Body of pancreas (tissue), 4 donors: ENCODE measurements around the gene SMPDL3B. TPM values are rescaled to one million over a fixed set of nuclear protein-coding genes. Genes with fewer than 3 reads are reported as not detected.

ENCODE experiments used
- ATAC-seq: fragments of 150-250 bp; one replicate; pipeline ENCODE4 v1.9.1; 2016
- DNase-seq, 4 donors: peaks; one replicate each; pipeline ENCODE4 v3.0.0-alpha.2; 2019
- H3K27ac ChIP-seq, 4 donors: fragments of 200-600 bp; sonication (generic); 1 replicate in 3 of 4; 2 replicates in 1 of 4; pipeline versions ENCODE4 v1.5.1 to v1.6.1; 2016 to 2019; ENCODE audit warnings: mild to moderate bottlenecking in 1 of 4, mixed read lengths in 1 of 4, moderate library complexity in 1 of 4
- H3K27me3 ChIP-seq, 2 donors: fragments of 200-600 bp; sonication (generic); one replicate each; pipeline ENCODE4 v1.6.0; 2016; ENCODE audit warnings: mild to moderate bottlenecking in 1 of 2
- H3K36me3 ChIP-seq, 2 donors: fragments of 200-600 bp; sonication (generic); replicated peaks in 1 of 2; 2 replicates each; pipeline ENCODE4 v1.5.1; 2016; ENCODE audit warnings: low read depth in 2 of 2; ENCODE audit not compliant: insufficient read depth in 1 of 2
- H3K4me1 ChIP-seq: fragments of 200-600 bp; sonication (generic); one replicate; pipeline ENCODE4 v1.6.0; 2016
- H3K4me3 ChIP-seq, 2 donors: fragments of 200-600 bp; sonication (generic); 1 replicate in 1 of 2; 2 replicates in 1 of 2; pipeline ENCODE4 v1.5.1; 2016 to 2019
- H3K9me3 ChIP-seq, 3 donors: fragments of 200-600 bp; sonication (generic); 1 replicate in 2 of 3; 2 replicates in 1 of 3; pipeline ENCODE4 v1.5.1; 2016
- POLR2A ChIP-seq, 3 donors: fragments of 450-650 bp; IDR thresholded peaks; one replicate each; pipeline ENCODE4 v1.6.1; 2016; ENCODE audit warnings: antibody characterized with exemption in 3 of 3, mild to moderate bottlenecking in 2 of 3
- WGBS, 2 donors: methylation state at CpG; one replicate each; pipeline ENCODE4 v1.1.5; 2017; 5-methylcytosine and 5-hydroxymethylcytosine counted together
- intact Hi-C: fragments of 100-400 bp; cut with DNase I; formaldehyde crosslinking; loops from one replicate; pipeline ENCODE4 v1.15.1; 2023
- total RNA-seq, 2 donors: library from RNA; depleted of rRNA; stranded (reverse); fragments of >200 nt; gene quantifications; one replicate each; pipeline ENCODE4 v1.1.0, GENCODE V29; 2016
- TF ChIP-seq, protein P1 (sequence below), 7 experiments: fragments of 450-650 bp in 4 of 7; fragments of 200-600 bp in 3 of 7; sonication (generic) in 3 of 7; IDR thresholded peaks; one replicate each; pipeline ENCODE4 v1.5.1; 2016 to 2019; ENCODE audit warnings: antibody characterized with exemption in 7 of 7

Gene SMPDL3B
- total RNA-seq, 2 donors from 2014 or later, result 18.8 to 28.0 TPM

DNA sequence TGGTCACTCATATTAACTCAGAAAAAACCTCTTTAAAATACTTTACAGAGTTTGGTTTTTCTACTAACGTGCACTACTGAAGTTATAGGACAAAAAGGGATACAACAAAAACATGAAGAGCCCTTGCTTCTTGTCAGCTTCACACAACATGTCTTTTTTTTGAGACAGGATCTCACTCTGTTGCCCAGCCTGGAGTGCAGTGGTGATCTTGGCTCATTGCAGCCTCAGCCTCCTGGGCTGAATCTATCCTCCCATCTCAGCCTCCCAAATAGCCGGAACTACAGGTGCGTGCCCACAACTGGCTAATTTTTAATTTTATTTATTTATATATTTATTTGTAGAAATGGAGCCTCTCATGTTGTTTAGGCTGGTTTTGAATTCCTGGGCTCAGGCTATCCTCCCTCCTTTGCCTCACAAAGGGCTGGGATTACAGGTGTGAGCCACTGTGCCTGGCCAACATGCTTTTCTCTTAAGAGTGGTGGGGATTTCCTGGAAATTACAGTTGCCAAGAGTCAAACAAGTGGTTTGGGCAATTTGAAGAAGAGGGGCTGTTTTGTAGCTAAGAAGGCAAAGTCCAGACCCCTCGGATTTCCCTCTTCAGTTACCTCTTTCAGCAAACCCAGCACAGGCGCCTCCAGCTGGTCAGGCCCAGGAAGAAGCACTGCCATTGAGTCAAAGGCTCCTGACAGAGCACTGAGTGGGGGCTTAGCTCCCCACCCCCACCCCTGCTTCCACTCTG, 6.4 kb upstream of the SMPDL3B start:
- Histone ChIP-seq H3K4me1 (no peaks in the 10 kb centered on the region), H3K4me3 (no peak overlapping the region), H3K27ac (no peak overlapping the region), H3K27me3 (no peaks in the 10 kb centered on the region), H3K9me3 (no peaks in the 10 kb centered on the region), H3K36me3 (no peaks in the 10 kb centered on the region)
- DNase-seq (no peak), ATAC-seq (no peak)
- TF ChIP-seq, protein P1, sequence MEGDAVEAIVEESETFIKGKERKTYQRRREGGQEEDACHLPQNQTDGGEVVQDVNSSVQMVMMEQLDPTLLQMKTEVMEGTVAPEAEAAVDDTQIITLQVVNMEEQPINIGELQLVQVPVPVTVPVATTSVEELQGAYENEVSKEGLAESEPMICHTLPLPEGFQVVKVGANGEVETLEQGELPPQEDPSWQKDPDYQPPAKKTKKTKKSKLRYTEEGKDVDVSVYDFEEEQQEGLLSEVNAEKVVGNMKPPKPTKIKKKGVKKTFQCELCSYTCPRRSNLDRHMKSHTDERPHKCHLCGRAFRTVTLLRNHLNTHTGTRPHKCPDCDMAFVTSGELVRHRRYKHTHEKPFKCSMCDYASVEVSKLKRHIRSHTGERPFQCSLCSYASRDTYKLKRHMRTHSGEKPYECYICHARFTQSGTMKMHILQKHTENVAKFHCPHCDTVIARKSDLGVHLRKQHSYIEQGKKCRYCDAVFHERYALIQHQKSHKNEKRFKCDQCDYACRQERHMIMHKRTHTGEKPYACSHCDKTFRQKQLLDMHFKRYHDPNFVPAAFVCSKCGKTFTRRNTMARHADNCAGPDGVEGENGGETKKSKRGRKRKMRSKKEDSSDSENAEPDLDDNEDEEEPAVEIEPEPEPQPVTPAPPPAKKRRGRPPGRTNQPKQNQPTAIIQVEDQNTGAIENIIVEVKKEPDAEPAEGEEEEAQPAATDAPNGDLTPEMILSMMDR (IDR thresholded peaks at IDR 0.05), result no peak
- TF ChIP-seq POLR2A (IDR thresholded peaks at IDR 0.05), result no peak
- WGBS, 2 donors, result 65 to 72% methylated on average over 5 of the region's 5 CpGs
- intact Hi-C loops, result no loop called here

DNA sequence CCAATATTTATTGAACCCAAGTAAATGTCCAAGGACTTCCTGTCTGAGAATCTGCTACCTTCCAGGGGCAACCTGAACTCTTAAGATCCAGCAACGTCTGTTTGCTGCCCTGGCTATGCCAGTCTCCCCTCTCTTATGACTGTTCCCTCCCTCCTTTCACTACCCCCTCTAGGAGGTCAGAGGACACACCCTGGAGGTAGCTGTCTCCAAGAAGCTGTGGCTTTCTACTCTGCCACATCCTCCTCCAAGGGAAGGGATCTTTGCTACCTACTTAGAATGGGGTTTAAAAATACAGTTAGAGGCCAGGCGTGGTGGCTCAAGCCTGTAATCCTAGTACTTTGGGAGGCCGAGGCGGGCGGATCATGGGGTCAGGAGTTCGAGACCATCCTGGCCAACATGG, 3.6 kb upstream of the SMPDL3B start:
- ATAC-seq (no peak), DNase-seq (no peak)
- WGBS, 2 donors, result 78% methylated on average over 6 of the region's 6 CpGs
- Histone ChIP-seq H3K4me1 (peaks cover 12% of the 10 kb centered on the region), H3K4me3 (no peak overlapping the region), H3K27me3 (no peaks in the 10 kb centered on the region), H3K9me3 (no peaks in the 10 kb centered on the region), H3K36me3 (no peaks in the 10 kb centered on the region), H3K27ac (no peak overlapping the region)
- TF ChIP-seq POLR2A (IDR thresholded peaks at IDR 0.05), result no peak
- TF ChIP-seq, protein P1 (IDR thresholded peaks at IDR 0.05), result no peak
- intact Hi-C loops, result no loop called here

DNA sequence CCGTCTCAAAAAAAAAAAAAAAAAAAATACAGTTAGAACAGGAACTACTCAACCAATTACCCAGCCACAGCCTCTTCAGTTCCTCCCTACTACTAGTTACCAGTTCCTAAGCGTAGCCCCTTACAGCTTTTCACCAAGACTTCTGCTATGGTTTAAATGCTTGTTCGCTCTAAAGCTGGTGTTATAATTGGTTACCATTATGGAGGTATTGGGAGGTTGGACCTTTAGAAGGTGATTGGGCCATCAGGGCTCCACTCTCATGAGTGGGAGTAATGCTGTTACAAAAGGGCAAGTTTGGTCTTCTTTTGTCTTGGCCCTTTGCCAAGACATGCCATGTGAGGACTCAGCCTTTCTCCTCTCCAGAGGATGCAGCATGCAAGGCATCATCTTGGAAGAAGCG, 3.0 kb upstream of the SMPDL3B start:
- no peaks in the 10 kb centered on the region for H3K27me3 ChIP-seq
- DNase-seq, result no peak
- TF ChIP-seq, protein P1 (IDR thresholded peaks at IDR 0.05), result no peak
- no peak for TF ChIP-seq POLR2A (IDR thresholded peaks at IDR 0.05)
- H3K9me3 ChIP-seq, result no peaks in the 10 kb centered on the region
- H3K27ac ChIP-seq, result no peak overlapping the region
- WGBS, 2 donors, result 69 to 97% methylated on average over 4 of the region's 4 CpGs
- ATAC-seq, result no peak
- peaks cover 14% of the 10 kb centered on the region for H3K4me1 ChIP-seq
- H3K36me3 ChIP-seq, result no peaks in the 10 kb centered on the region
- intact Hi-C loops, result no loop called here
- H3K4me3 ChIP-seq, result no peak overlapping the region

DNA sequence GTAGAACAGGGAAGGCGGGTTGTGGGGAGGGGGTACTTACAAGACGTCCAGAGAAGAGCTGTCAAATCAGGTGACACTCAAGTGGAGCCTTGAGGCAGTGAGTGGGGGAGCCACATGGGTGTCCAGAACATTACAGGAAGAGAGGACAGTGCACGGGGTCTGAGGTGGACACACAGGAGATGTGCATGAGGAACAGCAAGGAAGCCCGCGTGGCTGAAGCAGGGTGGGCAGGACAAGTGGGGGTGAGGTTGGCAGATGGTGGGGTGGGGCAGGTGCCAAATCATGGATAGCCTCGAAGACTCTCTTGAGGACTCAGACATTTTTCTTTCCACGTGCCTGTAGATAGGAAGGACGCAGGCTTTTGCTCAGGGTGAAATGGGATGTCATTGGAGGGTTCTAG, 921 bp downstream of the SMPDL3B start:
- no peaks in the 10 kb centered on the region for H3K9me3 ChIP-seq
- ATAC-seq (peak; percentile 10), DNase-seq (peak in 1 of 4 donors; percentile 10)
- TF ChIP-seq POLR2A (IDR thresholded peaks at IDR 0.05), result no peak
- TF ChIP-seq, protein P1 (IDR thresholded peaks at IDR 0.05), result no peak
- H3K27ac ChIP-seq, result no peak overlapping the region
- H3K27me3 ChIP-seq, result no peaks in the 10 kb centered on the region
- intact Hi-C loops, result no loop called here
- H3K36me3 ChIP-seq, result no peaks in the 10 kb centered on the region
- H3K4me3 ChIP-seq, result peak overlapping the region in 1 of 2 donors; percentile 34
- H3K4me1 ChIP-seq, result peaks cover 14% of the 10 kb centered on the region
- WGBS, 2 donors, result 21 to 33% methylated on average over 7 to 8 of the region's 8 CpGs

DNA sequence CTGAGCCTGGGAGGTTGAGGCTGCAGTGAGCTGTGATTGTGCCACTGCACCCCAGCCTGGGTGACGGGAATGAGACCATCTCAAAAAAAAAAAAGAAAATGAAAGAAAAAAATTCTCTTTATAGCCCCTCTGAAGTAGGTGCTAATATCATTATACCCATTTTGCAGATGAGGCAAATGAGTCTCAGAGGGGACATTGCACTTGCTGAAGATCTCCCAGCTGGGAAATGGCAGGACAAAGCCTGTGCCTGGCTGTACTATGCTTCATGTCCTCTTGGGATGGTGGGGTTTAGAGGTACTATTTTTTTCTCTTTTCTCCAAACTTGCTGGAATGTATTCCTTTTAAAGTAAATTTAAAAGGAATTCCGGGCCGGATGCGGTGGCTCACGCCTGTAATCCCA, 1.6 kb downstream of the SMPDL3B start:
- no peaks in the 10 kb centered on the region for H3K9me3 ChIP-seq
- no peak overlapping the region for H3K27ac ChIP-seq
- intact Hi-C loops, result no loop called here
- DNase-seq, result no peak
- WGBS, 2 donors, result 74 to 93% methylated on average over 5 of the region's 5 CpGs
- no peak overlapping the region for H3K4me3 ChIP-seq
- no peak for TF ChIP-seq POLR2A (IDR thresholded peaks at IDR 0.05)
- TF ChIP-seq, protein P1 (IDR thresholded peaks at IDR 0.05), result no peak
- H3K4me1 ChIP-seq, result peaks cover 14% of the 10 kb centered on the region
- H3K36me3 ChIP-seq, result no peaks in the 10 kb centered on the region
- no peak for ATAC-seq
- H3K27me3 ChIP-seq, result no peaks in the 10 kb centered on the region
